Measurements from ENCODE around the gene PIK3CG. TPM values are rescaled to one million over a fixed set of nuclear protein-coding genes. Genes with fewer than 3 reads are reported as not detected.

The PIK3CG gene
- total and polyA plus RNA-seq, 11 donors, result 0.15 to 11.0 (median 1.6) TPM

DNA sequence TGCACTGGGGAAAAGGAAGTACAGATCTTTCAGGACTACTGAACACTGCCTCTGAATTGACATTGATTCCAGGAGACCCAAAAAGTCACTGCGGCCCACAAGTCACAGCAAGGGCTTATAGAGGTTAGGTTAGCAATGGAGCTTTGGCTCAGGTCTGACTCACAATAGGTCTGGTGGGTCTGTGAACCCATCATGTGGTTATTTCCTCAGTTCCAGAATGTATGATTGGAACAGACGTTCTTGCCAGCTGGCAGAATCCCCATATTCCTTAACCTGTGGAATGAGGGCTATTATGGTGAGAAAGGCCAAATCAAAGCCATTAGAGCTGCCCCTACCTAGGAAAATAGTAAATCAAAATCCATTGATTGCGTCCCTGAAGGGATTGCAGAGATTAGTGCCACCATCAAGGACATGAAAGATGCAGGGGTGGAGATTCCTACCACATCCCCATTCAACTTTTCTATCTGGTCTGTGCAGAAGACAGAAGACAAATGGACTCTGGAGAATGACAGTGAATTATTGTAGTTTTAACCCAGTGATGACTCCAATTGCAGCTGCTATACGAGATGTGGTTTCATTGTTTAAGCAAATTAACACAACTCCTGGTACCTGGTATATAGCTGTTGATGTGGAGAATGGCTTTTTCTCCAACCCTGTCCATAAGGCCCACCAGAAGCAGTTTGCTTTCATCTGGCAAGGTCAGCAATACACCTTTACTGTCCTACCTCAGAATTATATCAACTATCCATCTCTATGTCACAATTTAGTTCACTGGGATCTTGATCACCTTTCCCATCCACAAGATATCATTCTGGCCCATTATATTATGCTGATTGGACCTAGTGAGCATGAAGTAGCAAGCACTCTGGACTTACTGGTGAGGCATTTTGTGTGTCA is 44.5 kb upstream of the PIK3CG start:
- Histone ChIP-seq H3K4me1 (peaks cover 0 to 5% (median 0%) of the 10 kb centered on the region in 12 donors), H3K36me3 (no peaks in the 10 kb centered on the region), H3K4me3 (no peak overlapping the region), H3K27ac (no peak overlapping the region), H3K9me3 (no peaks in the 10 kb centered on the region), H3K27me3 (no peaks in the 10 kb centered on the region)
- intact Hi-C loops (cut with DNase I), result no loop called here
- ATAC-seq (no peak), DNase-seq (no peak)
- TF ChIP-seq, protein P1, sequence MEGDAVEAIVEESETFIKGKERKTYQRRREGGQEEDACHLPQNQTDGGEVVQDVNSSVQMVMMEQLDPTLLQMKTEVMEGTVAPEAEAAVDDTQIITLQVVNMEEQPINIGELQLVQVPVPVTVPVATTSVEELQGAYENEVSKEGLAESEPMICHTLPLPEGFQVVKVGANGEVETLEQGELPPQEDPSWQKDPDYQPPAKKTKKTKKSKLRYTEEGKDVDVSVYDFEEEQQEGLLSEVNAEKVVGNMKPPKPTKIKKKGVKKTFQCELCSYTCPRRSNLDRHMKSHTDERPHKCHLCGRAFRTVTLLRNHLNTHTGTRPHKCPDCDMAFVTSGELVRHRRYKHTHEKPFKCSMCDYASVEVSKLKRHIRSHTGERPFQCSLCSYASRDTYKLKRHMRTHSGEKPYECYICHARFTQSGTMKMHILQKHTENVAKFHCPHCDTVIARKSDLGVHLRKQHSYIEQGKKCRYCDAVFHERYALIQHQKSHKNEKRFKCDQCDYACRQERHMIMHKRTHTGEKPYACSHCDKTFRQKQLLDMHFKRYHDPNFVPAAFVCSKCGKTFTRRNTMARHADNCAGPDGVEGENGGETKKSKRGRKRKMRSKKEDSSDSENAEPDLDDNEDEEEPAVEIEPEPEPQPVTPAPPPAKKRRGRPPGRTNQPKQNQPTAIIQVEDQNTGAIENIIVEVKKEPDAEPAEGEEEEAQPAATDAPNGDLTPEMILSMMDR (IDR thresholded peaks at IDR 0.05), result no peak
- TF ChIP-seq POLR2A (IDR thresholded peaks at IDR 0.05), result no peak
- 77 to 89% (median 87%) methylated on average over 4 of the region's 4 CpGs for WGBS, 4 donors

DNA sequence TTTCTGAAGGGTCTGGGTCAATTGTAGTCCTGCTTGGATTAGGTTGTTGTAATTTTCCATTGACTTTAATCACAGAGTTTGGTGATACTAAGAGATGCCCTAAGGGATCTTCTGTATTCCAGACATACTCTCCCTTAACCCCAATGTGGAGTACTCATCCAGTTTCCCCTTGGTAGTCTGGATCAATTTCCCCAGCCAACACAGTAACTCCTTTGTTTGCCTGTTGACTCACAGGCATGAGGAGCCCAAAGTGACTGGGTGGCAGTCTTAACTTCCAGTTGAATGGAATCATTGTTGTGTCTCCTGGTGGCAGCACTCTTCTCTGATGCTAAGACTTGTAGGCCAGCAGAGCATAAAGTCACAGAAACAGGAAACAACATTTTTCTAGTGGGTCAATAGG is 41.5 kb upstream of the PIK3CG start:
- TF ChIP-seq, protein P1 (IDR thresholded peaks at IDR 0.05), result no peak
- TF ChIP-seq POLR2A (IDR thresholded peaks at IDR 0.05), result no peak
- no peak for ATAC-seq
- intact Hi-C loops (cut with DNase I), result no loop called here

DNA sequence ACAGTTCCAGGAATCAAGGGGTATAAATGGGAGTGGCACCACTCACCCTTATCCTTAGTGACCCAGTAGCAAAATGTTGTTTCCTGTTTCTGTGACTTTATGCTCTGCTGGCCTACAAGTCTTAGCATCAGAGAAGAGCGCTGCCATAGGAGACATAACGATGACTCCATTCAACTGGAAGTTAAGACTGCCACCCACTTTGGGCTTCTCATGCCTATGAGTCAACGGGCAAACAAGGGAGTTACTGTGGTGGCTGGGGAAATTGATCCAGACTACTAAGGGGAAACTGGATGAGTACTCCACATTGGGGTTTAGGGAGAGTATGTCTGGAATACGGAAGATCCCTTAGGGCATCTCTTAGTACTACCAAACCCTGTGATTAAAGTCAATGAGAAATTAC is 40.6 kb upstream of the PIK3CG start:
- Histone ChIP-seq H3K36me3 (no peaks in the 10 kb centered on the region), H3K27me3 (no peaks in the 10 kb centered on the region), H3K27ac (no peak overlapping the region), H3K4me1 (no peaks in the 10 kb centered on the region), H3K9me3 (peaks cover 0 to 1% (median 0%) of the 10 kb centered on the region in 12 donors), H3K4me3 (no peak overlapping the region)
- intact Hi-C loops (cut with DNase I), result no loop called here
- TF ChIP-seq, protein P1 (IDR thresholded peaks at IDR 0.05), result no peak
- TF ChIP-seq POLR2A (IDR thresholded peaks at IDR 0.05), result no peak
- ATAC-seq (no peak), DNase-seq (no peak)
- WGBS, 4 donors, result 91 to 96% (median 94%) methylated on average over 4 of the region's 4 CpGs

More for the DNA sequence above, 41.5 kb upstream of the PIK3CG start:
- Histone ChIP-seq H3K36me3 (no peaks in the 10 kb centered on the region), H3K27me3 (no peaks in the 10 kb centered on the region), H3K27ac (no peak overlapping the region), H3K4me1 (no peaks in the 10 kb centered on the region), H3K9me3 (no peaks in the 10 kb centered on the region), H3K4me3 (no peak overlapping the region)
- DNase-seq, result no peak

DNA sequence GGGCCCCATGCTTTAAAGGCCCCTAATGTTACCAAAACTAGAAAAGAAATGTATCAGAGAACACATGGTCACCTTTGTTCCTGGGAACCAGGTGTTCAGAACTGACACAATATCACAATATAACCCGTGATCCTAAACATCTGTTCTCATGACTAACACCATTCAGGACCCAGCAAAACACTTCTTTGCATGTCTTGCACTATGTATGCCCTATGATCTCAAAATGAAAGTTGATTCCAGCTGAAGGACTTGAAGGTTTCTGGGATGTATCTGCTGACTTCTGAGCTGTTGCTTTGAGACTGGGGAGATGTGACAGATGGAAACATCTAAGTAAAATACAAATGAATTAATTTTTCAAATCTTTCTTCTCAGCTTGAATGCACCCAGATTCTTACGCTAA is 37.5 kb upstream of the PIK3CG start:
- intact Hi-C loops (cut with DNase I), result no loop called here
- DNase-seq, result no peak
- Histone ChIP-seq H3K36me3 (no peaks in the 10 kb centered on the region), H3K27ac (no peak overlapping the region), H3K27me3 (no peaks in the 10 kb centered on the region), H3K4me1 (no peaks in the 10 kb centered on the region), H3K4me3 (no peak overlapping the region), H3K9me3 (peaks cover 0 to 8% (median 0%) of the 10 kb centered on the region in 12 donors)
- no peak for TF ChIP-seq POLR2A (IDR thresholded peaks at IDR 0.05)
- TF ChIP-seq, protein P1 (IDR thresholded peaks at IDR 0.05), result no peak
- WGBS, 4 donors, result 75 to 82% (median 81%) methylated on average over 2 of the region's 2 CpGs
- ATAC-seq, result no peak
